Measurements from ENCODE around the gene FXYD3. TPM values are rescaled to one million over a fixed set of nuclear protein-coding genes. Genes with fewer than 3 reads are reported as not detected.

The FXYD3 gene
- total and polyA plus RNA-seq, 4 donors = 0.32 to 0.45 TPM; not detected in 2

DNA sequence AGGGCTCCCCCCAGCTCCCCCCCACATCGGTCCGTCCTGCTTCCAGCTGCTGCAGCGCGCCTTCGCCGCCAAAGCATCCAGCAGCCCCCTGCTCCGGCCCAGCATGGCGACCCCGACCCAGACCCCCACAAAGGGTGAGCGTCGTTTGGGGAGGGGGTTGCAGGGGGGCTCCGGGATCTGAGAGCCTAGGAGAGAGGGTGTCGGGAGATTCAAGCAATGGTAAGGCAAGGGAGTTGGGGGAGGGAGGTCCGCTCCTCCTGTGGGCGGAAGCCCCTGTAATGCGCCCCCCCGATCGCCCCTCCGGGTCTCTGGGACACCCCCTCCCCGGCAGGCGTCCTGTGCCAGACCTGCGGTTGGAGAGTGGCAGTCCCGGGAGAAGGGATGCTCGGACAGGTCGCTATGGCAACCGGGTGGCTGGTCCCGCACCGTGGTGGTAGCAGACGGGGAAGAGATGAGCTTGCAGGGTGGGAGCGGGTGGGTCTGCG lies 27.6 kb downstream of the FXYD3 start, which contains the start of gene FXYD7:
FXYD7 (plus strand) TSS at position 25 of the 485 bp plus-strand sequence; CDS start at position 104, 79 bp downstream.
- peaks cover 5 to 25% (median 17%) of the 10 kb centered on the region in 4 donors for H3K4me1 ChIP-seq (ENCODE audit: control insufficient read depth in 4 of 4, insufficient read depth in 4 of 4, low read length in 3 of 4)
- no peaks in the 10 kb centered on the region for H3K27me3 ChIP-seq (ENCODE audit: control insufficient read depth in 4 of 4, insufficient read depth in 4 of 4, low read length in 3 of 4)

More for the DNA sequence above, 27.6 kb downstream of the FXYD3 start, which contains the start of gene FXYD7:
- Histone ChIP-seq H3K27ac (ENCODE audit: low read depth in 1 of 2, low read length in 2 of 2) (no peak within 1 kb of the TSS), H3K4me3 (ENCODE audit: low read depth in 1 of 3, low read length in 3 of 3) (no peak within 1 kb of the TSS), H3K9me3 (ENCODE audit: control insufficient read depth in 4 of 4, low read length in 3 of 4) (no peaks in the 10 kb centered on the region), H3K9ac (ENCODE audit: low read depth in 1 of 2, low read length in 2 of 2) (no peak within 1 kb of the TSS), H3K36me3 (ENCODE audit: control insufficient read depth in 4 of 4, insufficient read depth in 3 of 4, low read depth in 1 of 4, low read length in 3 of 4) (no peaks in the 10 kb centered on the region)
- no peak for DNase-seq (ENCODE audit: low spot score)
- TF ChIP-seq RAD21 (IDR thresholded peaks at IDR 0.05) (no peak), MAX (IDR thresholded peaks at IDR 0.05) (no peak), NR2F2 (IDR thresholded peaks at IDR 0.05) (no peak), SP1 (IDR thresholded peaks at IDR 0.05) (no peak), RXRA (IDR thresholded peaks at IDR 0.05) (no peak), EGR1 (IDR thresholded peaks at IDR 0.05; ENCODE audit: low read depth in 2 of 2) (no peak), FOXA2 (IDR thresholded peaks at IDR 0.05) (no peak), GABPA (IDR thresholded peaks at IDR 0.05 in 1 of 2, conservative IDR thresholded peaks at IDR 0.05 in 1 of 2) (no peak), HNF4A (conservative IDR thresholded peaks at IDR 0.05) (no peak), TAF1 (conservative IDR thresholded peaks at IDR 0.05) (no peak), HNF4G (IDR thresholded peaks at IDR 0.05) (no peak), JUND (IDR thresholded peaks at IDR 0.05) (no peak), CTCF (IDR thresholded peaks at IDR 0.05; ENCODE audit: low read depth, low read length, missing input control) (no peak), FOXA1 (IDR thresholded peaks at IDR 0.05) (no peak)
- TF ChIP-seq, protein P1, sequence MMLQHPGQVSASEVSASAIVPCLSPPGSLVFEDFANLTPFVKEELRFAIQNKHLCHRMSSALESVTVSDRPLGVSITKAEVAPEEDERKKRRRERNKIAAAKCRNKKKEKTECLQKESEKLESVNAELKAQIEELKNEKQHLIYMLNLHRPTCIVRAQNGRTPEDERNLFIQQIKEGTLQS (IDR thresholded peaks at IDR 0.05) = no peak
- TF ChIP-seq, protein P2, sequence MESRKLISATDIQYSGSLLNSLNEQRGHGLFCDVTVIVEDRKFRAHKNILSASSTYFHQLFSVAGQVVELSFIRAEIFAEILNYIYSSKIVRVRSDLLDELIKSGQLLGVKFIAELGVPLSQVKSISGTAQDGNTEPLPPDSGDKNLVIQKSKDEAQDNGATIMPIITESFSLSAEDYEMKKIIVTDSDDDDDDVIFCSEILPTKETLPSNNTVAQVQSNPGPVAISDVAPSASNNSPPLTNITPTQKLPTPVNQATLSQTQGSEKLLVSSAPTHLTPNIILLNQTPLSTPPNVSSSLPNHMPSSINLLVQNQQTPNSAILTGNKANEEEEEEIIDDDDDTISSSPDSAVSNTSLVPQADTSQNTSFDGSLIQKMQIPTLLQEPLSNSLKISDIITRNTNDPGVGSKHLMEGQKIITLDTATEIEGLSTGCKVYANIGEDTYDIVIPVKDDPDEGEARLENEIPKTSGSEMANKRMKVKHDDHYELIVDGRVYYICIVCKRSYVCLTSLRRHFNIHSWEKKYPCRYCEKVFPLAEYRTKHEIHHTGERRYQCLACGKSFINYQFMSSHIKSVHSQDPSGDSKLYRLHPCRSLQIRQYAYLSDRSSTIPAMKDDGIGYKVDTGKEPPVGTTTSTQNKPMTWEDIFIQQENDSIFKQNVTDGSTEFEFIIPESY (IDR thresholded peaks at IDR 0.05) = no peak
- TF ChIP-seq, protein P3, sequence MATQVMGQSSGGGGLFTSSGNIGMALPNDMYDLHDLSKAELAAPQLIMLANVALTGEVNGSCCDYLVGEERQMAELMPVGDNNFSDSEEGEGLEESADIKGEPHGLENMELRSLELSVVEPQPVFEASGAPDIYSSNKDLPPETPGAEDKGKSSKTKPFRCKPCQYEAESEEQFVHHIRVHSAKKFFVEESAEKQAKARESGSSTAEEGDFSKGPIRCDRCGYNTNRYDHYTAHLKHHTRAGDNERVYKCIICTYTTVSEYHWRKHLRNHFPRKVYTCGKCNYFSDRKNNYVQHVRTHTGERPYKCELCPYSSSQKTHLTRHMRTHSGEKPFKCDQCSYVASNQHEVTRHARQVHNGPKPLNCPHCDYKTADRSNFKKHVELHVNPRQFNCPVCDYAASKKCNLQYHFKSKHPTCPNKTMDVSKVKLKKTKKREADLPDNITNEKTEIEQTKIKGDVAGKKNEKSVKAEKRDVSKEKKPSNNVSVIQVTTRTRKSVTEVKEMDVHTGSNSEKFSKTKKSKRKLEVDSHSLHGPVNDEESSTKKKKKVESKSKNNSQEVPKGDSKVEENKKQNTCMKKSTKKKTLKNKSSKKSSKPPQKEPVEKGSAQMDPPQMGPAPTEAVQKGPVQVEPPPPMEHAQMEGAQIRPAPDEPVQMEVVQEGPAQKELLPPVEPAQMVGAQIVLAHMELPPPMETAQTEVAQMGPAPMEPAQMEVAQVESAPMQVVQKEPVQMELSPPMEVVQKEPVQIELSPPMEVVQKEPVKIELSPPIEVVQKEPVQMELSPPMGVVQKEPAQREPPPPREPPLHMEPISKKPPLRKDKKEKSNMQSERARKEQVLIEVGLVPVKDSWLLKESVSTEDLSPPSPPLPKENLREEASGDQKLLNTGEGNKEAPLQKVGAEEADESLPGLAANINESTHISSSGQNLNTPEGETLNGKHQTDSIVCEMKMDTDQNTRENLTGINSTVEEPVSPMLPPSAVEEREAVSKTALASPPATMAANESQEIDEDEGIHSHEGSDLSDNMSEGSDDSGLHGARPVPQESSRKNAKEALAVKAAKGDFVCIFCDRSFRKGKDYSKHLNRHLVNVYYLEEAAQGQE (IDR thresholded peaks at IDR 0.05) = no peak
- WGBS = 57% methylated on average over 31 of the region's 31 CpGs

Data from liver (tissue), 9 donors.